GM21381 (cell line): ENCODE results near the gene VPS11.
"Not testable (repeated sequence)": the region's sequence is repeated elsewhere in the genome, so short reads cannot be mapped to it uniquely, and the experiment has no call there.

Experiments used
- ATAC-seq: cut with Tn5 transposase; IDR thresholded peaks from one replicate; pipeline ENCODE4 v1.9.1; 2021; ENCODE audit warnings: mild to moderate bottlenecking, moderate library complexity; ENCODE audit not compliant: unreplicated experiment

The VPS11 gene

DNA sequence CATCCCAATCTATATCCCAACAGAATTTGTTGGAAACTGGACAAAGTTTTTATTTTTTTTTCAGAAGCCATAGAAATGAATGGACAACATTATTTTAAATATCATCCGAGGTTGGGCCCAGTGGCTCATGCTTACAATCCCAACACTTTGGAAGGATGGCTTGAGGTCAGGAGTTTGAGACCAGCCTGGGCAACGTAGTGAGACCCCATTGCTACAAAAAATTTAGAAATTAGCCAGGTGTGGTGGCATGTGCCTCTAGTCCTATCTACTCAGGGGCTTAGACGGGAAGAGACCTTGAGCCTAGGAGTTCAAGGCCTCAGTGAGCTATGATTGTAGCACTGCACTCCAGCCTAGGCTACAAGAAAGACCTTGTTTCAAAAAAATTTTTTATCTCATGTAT is 32.8 kb upstream of the VPS11 start:
- ATAC-seq, result no peak

GRCh38 chr11:119038884-119039283 is 28.7 kb upstream of the VPS11 start:
- ATAC-seq, result no peak

DNA sequence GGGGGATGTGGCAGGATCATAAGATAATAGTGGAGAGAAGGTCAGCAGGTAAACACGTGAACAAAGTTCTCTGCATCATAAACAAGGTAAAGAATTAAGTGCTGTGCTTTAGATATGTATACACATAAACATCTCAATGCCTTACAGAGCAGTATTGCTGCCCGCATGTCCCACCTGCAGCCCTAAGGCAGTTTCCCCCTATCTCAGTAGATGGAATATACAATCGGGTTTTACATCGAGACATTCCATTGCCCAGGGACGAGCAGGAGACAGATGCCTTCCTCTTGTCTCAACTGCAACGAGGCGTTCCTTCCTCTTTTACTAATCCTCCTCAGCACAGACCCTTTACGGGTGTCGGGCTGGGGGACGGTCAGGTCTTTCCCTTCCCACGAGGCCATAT is 28.1 kb upstream of the VPS11 start:
- not testable (repeated sequence) for ATAC-seq

- ATAC-seq, result no peak
Observed at GRCh38 chr11:119041821-119042514, 25.6 kb upstream of the VPS11 start.

- no peak for ATAC-seq
Observed at GRCh38 chr11:119042927-119043326, 24.7 kb upstream of the VPS11 start.

DNA sequence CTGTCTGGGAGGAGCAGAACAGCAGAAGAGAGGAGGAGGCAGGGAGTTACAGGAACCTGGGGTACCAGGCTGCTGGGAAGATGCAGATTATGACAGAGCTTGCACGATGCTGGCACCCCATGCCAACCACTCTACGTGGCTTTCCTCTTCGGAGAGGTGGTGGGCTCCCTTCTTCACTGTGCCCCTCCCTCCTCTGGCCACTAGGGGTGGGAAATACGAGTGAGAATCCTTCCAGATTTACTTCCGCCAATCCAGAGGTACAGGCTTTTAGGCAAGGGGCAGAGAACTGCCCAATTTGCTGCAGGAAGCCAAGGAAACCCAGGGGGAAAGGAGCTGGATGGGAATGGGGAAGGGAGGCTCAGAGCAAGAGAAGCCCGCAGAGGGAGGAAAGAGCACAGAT is 22.9 kb upstream of the VPS11 start:
- no peak for ATAC-seq

GRCh38 chr11:119046489-119046888 is 21.1 kb upstream of the VPS11 start:
- ATAC-seq, result no peak

GRCh38 chr11:119047205-119047604 is 20.4 kb upstream of the VPS11 start:
- ATAC-seq, result no peak

DNA sequence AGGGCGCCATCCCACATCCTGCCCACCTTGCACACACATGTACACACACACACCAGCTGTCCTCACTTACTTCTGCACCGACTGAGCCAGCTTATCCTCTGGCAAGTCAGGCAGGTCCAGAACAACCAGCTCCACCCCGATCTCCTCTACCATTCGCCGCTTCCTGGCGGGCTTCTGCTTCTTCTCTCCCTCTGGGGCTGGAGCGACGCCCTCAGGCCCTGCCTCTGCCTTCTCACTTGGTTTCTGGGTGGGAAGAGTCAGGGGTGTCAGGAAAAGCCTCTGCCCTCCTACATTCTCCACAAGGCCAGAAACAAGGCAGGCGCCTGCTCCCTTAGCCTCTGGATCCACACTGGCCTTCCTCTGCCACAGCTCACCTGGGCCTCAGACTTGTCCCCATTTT is 19.0 kb upstream of the VPS11 start:
- ATAC-seq, result no peak

GRCh38 chr11:119049081-119049480 is 18.5 kb upstream of the VPS11 start:
- ATAC-seq, result no peak

DNA sequence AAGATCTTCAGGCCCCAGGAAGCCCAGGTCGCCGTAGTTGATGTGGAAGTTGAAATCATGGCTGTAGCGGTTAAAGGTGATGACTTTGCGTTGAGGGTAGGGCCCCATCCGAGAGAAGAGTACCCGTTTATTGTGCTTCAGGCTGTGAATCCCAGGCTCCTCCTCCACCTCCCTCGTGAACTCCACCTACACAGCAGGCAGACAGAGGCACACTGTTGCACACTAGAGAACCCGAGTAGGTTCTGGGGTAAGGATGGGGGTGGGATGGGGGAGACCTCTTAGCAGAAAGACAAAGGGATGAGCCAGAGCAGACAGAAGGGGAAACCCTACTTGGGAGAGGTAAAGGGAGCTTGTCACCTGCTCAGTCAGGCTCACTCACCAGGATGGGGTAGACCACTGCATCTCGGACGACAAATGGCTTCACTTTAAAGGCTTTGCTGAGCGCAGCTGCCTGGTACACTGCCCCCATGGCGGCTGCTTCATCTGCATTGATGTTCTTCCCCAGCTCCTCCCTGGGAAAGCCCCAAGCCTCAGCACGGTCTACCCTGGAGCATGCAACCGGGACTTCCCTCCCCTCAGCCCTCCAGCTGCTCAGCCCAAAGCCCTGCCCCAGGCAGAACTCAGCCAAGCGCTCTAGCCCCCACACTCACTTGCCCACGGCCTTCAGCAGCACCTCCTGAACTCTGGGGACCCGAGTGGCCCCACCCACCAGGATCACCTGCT is 16.0 kb upstream of the VPS11 start:
- peak; percentile 38 for ATAC-seq

DNA sequence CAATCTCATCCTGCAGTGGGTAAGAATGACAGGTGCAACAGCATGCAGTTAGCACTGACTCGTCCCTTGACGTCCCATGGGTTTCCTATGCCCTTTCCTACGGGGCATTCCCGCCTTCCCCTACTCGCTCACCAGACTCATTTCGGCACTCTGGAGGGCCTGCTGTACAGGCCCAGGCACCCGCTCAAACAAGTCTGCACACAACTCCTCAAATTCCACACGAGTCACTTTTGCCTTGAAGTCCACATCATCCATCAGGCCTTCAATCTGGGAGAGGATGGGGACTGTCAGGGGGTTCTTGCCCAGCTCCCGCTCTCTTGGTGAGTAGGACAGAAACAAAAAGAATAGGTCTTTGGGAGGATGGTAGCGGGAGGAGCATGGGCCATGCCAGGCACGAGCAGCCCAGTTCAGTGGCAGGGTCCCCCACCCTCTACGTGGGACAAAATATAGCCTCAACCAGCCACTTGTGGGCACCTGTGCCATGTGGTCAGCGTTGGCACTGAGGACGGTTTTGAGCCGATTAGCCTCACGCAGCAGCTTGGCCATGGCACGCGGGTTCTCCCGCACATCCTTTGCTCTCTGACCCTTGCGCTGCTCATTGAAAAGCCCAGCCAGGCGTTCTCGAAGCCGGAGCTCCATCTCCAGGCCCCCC is 15.3 kb upstream of the VPS11 start:
- no peak for ATAC-seq

GRCh38 chr11:119054418-119054817 is 13.2 kb upstream of the VPS11 start:
- no peak for ATAC-seq

DNA sequence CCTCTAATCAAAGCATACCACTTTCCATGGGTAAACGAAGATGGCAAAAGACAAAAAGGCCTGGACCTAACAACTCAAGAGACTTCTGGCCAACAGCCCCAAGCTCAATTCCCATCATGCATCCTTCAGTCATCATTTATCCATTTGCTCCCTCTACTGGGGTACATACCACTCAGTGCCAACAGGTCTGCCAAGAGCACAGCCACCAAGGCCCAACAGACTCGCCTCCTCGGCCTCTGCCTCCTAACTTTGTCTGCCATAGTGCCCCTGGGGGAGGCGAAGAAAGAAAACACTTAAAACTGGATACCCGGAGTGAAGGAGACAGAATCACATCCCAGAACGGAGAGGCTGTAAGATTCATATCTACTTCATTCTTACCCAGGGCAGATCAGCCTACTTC is 11.7 kb upstream of the VPS11 start:
- ATAC-seq, result no peak

DNA sequence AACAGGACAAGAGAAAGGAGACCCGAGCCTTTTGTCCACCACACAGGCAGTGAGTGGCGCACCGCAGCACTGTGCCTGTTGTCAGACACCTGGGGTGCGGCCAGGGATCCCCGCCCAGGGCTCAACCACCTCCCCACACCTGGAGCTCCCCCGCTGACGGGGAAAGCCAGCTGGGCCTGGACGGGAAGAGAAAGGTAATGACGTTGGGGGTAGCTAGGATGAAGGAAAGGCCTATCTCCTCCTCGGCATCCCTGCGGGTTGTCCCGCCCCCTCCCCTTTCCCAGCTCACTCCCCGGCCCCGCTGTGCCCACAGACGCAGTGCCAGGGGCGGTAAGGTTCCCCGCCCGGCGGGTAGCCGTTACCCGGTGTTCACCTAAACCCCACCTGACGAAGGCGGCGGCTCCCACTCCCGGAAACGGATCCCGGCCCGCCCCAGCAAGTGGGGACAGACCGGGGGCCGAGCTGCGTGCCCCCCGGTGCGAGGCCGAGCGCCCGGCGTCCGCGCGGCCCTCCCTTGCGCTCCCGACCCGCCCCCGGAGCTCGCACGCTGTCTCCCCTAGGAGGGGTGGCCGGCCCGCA is 11.1 kb upstream of the VPS11 start:
- peak; percentile 10 for ATAC-seq

- peak; percentile 92 for ATAC-seq
Observed at GRCh38 chr11:119057000-119057769, 10.4 kb upstream of the VPS11 start, which contains the start of gene HYOU1. Gene HYOU1 (minus strand): TSS chr11:119057205. CDS start chr11:119056160, 1,045 bp downstream.

DNA sequence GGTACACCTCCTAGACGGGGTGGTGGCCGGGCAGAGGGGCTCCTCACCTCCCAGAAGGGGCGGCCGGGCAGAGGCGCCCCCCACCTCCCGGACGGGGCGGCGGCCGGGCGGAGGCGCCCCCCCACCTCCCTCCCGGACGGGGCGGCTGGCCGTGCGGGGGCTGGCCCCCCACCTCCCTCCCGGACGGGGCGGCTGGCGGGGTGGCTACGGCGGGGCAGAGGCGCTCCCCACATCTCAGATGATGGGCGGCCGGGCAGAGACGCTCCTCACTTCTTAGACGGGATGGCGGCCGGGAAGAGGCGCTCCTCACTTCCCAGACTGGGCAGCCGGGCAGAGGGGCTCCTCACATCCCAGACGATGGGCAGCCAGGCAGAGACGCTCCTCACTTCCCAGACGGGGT is 8.5 kb upstream of the VPS11 start:
- ATAC-seq, result not testable (repeated sequence)

- no peak for ATAC-seq
Observed at GRCh38 chr11:119061256-119061655, 6.4 kb upstream of the VPS11 start.

GRCh38 chr11:119062779-119063178 is 4.8 kb upstream of the VPS11 start:
- ATAC-seq, result no peak

GRCh38 chr11:119065369-119065768 is 2.2 kb upstream of the VPS11 start:
- no peak for ATAC-seq

DNA sequence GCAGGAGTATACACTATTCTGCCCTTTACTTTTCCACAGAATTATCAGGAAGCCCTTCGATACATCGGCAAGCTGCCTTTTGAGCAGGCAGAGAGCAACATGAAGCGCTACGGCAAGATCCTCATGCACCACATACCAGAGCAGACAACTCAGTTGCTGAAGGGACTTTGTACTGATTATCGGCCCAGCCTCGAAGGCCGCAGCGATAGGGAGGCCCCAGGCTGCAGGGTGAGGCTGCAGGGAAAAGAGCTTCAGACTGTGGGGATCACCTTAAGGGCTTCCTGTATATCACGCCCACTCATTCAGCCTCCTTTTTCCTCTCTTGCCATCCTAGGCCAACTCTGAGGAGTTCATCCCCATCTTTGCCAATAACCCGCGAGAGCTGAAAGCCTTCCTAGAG is 10.2 kb downstream of the VPS11 start:
- no peak for ATAC-seq
